ENCODE measurements around the gene SACM1L. TPM values are rescaled to one million over a fixed set of nuclear protein-coding genes. Genes with fewer than 3 reads are reported as not detected.

Gene SACM1L
- total RNA-seq, 1 donor from 2014 or later: 24.0 TPM

GRCh38 chr3:45760878-45761711, 71.9 kb downstream of the SACM1L start:
- H3K9ac ChIP-seq (ENCODE audit: low read depth in 1 of 3, low read length in 3 of 3): no peak overlapping the region

GRCh38 chr3:45761831-45762230, 72.6 kb downstream of the SACM1L start:
- Histone ChIP-seq H3K9me3 (ENCODE audit: control insufficient read depth in 3 of 3, low read length in 3 of 3) (no peaks in the 10 kb centered on the region), H3K36me3 (ENCODE audit: control insufficient read depth in 3 of 3, insufficient read depth in 3 of 3, low read length in 3 of 3) (no peaks in the 10 kb centered on the region), H3K4me3 (ENCODE audit: low read length in 3 of 3) (no peak overlapping the region), H3K27ac (ENCODE audit: low read depth, low read length) (no peak overlapping the region), H3K27me3 (ENCODE audit: control insufficient read depth in 3 of 3, insufficient read depth in 3 of 3, low read length in 3 of 3) (peaks cover 0 to 4% (median 0%) of the 10 kb centered on the region in 3 donors), H3K9ac (ENCODE audit: low read depth in 1 of 3, low read length in 3 of 3) (no peak overlapping the region), H3K4me1 (ENCODE audit: control insufficient read depth in 3 of 3, insufficient read depth in 3 of 3, low read length in 3 of 3) (peaks cover 0 to 3% (median 0%) of the 10 kb centered on the region in 3 donors)

More at GRCh38 chr3:45760878-45761711, 71.9 kb downstream of the SACM1L start:
- no peak overlapping the region for H3K27ac ChIP-seq (ENCODE audit: low read depth, low read length)
- peaks cover 0 to 4% (median 0%) of the 10 kb centered on the region in 3 donors for H3K27me3 ChIP-seq (ENCODE audit: control insufficient read depth in 3 of 3, insufficient read depth in 3 of 3, low read length in 3 of 3)
- H3K4me1 ChIP-seq (ENCODE audit: control insufficient read depth in 3 of 3, insufficient read depth in 3 of 3, low read length in 3 of 3): peaks cover 0 to 3% (median 0%) of the 10 kb centered on the region in 3 donors
- H3K36me3 ChIP-seq (ENCODE audit: control insufficient read depth in 3 of 3, insufficient read depth in 3 of 3, low read length in 3 of 3): no peaks in the 10 kb centered on the region
- H3K4me3 ChIP-seq (ENCODE audit: low read length in 3 of 3): no peak overlapping the region
- no peaks in the 10 kb centered on the region for H3K9me3 ChIP-seq (ENCODE audit: control insufficient read depth in 3 of 3, low read length in 3 of 3)

- Histone ChIP-seq H3K4me3 (ENCODE audit: low read length in 3 of 3) (no peak overlapping the region), H3K9ac (ENCODE audit: low read depth in 1 of 3, low read length in 3 of 3) (no peak overlapping the region)
These were observed 73.6 kb downstream of the SACM1L start for GRCh38 chr3:45762647-45763302.

GRCh38 chr3:45763303-45763675, 74.1 kb downstream of the SACM1L start:
- H3K9ac ChIP-seq (ENCODE audit: low read depth in 1 of 3, low read length in 3 of 3): no peak overlapping the region
- H3K4me3 ChIP-seq (ENCODE audit: low read length in 3 of 3): no peak overlapping the region
- peaks cover 0 to 3% (median 0%) of the 10 kb centered on the region in 3 donors for H3K4me1 ChIP-seq (ENCODE audit: control insufficient read depth in 3 of 3, insufficient read depth in 3 of 3, low read length in 3 of 3)

More at GRCh38 chr3:45762647-45763302, 73.6 kb downstream of the SACM1L start:
- no peaks in the 10 kb centered on the region for H3K9me3 ChIP-seq (ENCODE audit: control insufficient read depth in 3 of 3, low read length in 3 of 3)
- no peak overlapping the region for H3K27ac ChIP-seq (ENCODE audit: low read depth, low read length)
- H3K36me3 ChIP-seq (ENCODE audit: control insufficient read depth in 3 of 3, insufficient read depth in 3 of 3, low read length in 3 of 3): no peaks in the 10 kb centered on the region
- peaks cover 0 to 4% (median 0%) of the 10 kb centered on the region in 3 donors for H3K27me3 ChIP-seq (ENCODE audit: control insufficient read depth in 3 of 3, insufficient read depth in 3 of 3, low read length in 3 of 3)
- peaks cover 0 to 3% (median 0%) of the 10 kb centered on the region in 3 donors for H3K4me1 ChIP-seq (ENCODE audit: control insufficient read depth in 3 of 3, insufficient read depth in 3 of 3, low read length in 3 of 3)

GRCh38 chr3:45765266-45765851, 76.2 kb downstream of the SACM1L start:
- Histone ChIP-seq H3K27me3 (ENCODE audit: control insufficient read depth in 3 of 3, insufficient read depth in 3 of 3, low read length in 3 of 3) (peaks cover 0 to 4% (median 3%) of the 10 kb centered on the region in 3 donors), H3K9me3 (ENCODE audit: control insufficient read depth in 3 of 3, low read length in 3 of 3) (no peaks in the 10 kb centered on the region), H3K4me3 (ENCODE audit: low read length in 3 of 3) (no peak overlapping the region), H3K27ac (ENCODE audit: low read depth, low read length) (no peak overlapping the region), H3K9ac (ENCODE audit: low read depth in 1 of 3, low read length in 3 of 3) (no peak overlapping the region), H3K4me1 (ENCODE audit: control insufficient read depth in 3 of 3, insufficient read depth in 3 of 3, low read length in 3 of 3) (peaks cover 0 to 3% (median 0%) of the 10 kb centered on the region in 3 donors), H3K36me3 (ENCODE audit: control insufficient read depth in 3 of 3, insufficient read depth in 3 of 3, low read length in 3 of 3) (no peaks in the 10 kb centered on the region)

More at GRCh38 chr3:45763303-45763675, 74.1 kb downstream of the SACM1L start:
- peaks cover 0 to 4% (median 0%) of the 10 kb centered on the region in 3 donors for H3K27me3 ChIP-seq (ENCODE audit: control insufficient read depth in 3 of 3, insufficient read depth in 3 of 3, low read length in 3 of 3)
- no peak overlapping the region for H3K27ac ChIP-seq (ENCODE audit: low read depth, low read length)
- no peaks in the 10 kb centered on the region for H3K36me3 ChIP-seq (ENCODE audit: control insufficient read depth in 3 of 3, insufficient read depth in 3 of 3, low read length in 3 of 3)
- H3K9me3 ChIP-seq (ENCODE audit: control insufficient read depth in 3 of 3, low read length in 3 of 3): no peaks in the 10 kb centered on the region

- Histone ChIP-seq H3K9me3 (ENCODE audit: control insufficient read depth in 3 of 3, low read length in 3 of 3) (no peaks in the 10 kb centered on the region), H3K9ac (ENCODE audit: low read depth in 1 of 3, low read length in 3 of 3) (no peak overlapping the region), H3K27me3 (ENCODE audit: control insufficient read depth in 3 of 3, insufficient read depth in 3 of 3, low read length in 3 of 3) (peaks cover 0 to 4% (median 3%) of the 10 kb centered on the region in 3 donors), H3K4me1 (ENCODE audit: control insufficient read depth in 3 of 3, insufficient read depth in 3 of 3, low read length in 3 of 3) (peaks cover 0 to 3% (median 0%) of the 10 kb centered on the region in 3 donors), H3K36me3 (ENCODE audit: control insufficient read depth in 3 of 3, insufficient read depth in 3 of 3, low read length in 3 of 3) (no peaks in the 10 kb centered on the region), H3K4me3 (ENCODE audit: low read length in 3 of 3) (no peak overlapping the region), H3K27ac (ENCODE audit: low read depth, low read length) (no peak overlapping the region)
These were observed 76.8 kb downstream of the SACM1L start for GRCh38 chr3:45765958-45766357.

- no peaks in the 10 kb centered on the region for H3K4me1 ChIP-seq (ENCODE audit: control insufficient read depth in 3 of 3, insufficient read depth in 3 of 3, low read length in 3 of 3)
- H3K9me3 ChIP-seq (ENCODE audit: control insufficient read depth in 3 of 3, low read length in 3 of 3): no peaks in the 10 kb centered on the region
- H3K9ac ChIP-seq (ENCODE audit: low read depth in 1 of 3, low read length in 3 of 3): no peak overlapping the region
- no peaks in the 10 kb centered on the region for H3K36me3 ChIP-seq (ENCODE audit: control insufficient read depth in 3 of 3, insufficient read depth in 3 of 3, low read length in 3 of 3)
- peaks cover 0 to 8% (median 0%) of the 10 kb centered on the region in 3 donors for H3K27me3 ChIP-seq (ENCODE audit: control insufficient read depth in 3 of 3, insufficient read depth in 3 of 3, low read length in 3 of 3)
- no peak overlapping the region for H3K4me3 ChIP-seq (ENCODE audit: low read length in 3 of 3)
- no peak overlapping the region for H3K27ac ChIP-seq (ENCODE audit: low read depth, low read length)
These were observed 82.1 kb downstream of the SACM1L start for GRCh38 chr3:45771166-45771775.

GRCh38 chr3:45771831-45772230, 82.6 kb downstream of the SACM1L start:
- H3K27me3 ChIP-seq (ENCODE audit: control insufficient read depth in 3 of 3, insufficient read depth in 3 of 3, low read length in 3 of 3): peaks cover 0 to 8% (median 0%) of the 10 kb centered on the region in 3 donors

GRCh38 chr3:45772341-45773035, 83.3 kb downstream of the SACM1L start:
- no peak overlapping the region for H3K9ac ChIP-seq (ENCODE audit: low read depth in 1 of 3, low read length in 3 of 3)
- no peaks in the 10 kb centered on the region for H3K36me3 ChIP-seq (ENCODE audit: control insufficient read depth in 3 of 3, insufficient read depth in 3 of 3, low read length in 3 of 3)
- H3K4me1 ChIP-seq (ENCODE audit: control insufficient read depth in 3 of 3, insufficient read depth in 3 of 3, low read length in 3 of 3): no peaks in the 10 kb centered on the region
- H3K9me3 ChIP-seq (ENCODE audit: control insufficient read depth in 3 of 3, low read length in 3 of 3): no peaks in the 10 kb centered on the region
- peaks cover 0 to 8% (median 0%) of the 10 kb centered on the region in 3 donors for H3K27me3 ChIP-seq (ENCODE audit: control insufficient read depth in 3 of 3, insufficient read depth in 3 of 3, low read length in 3 of 3)
- H3K27ac ChIP-seq (ENCODE audit: low read depth, low read length): no peak overlapping the region
- H3K4me3 ChIP-seq (ENCODE audit: low read length in 3 of 3): no peak overlapping the region

More at GRCh38 chr3:45771831-45772230, 82.6 kb downstream of the SACM1L start:
- no peak overlapping the region for H3K9ac ChIP-seq (ENCODE audit: low read depth in 1 of 3, low read length in 3 of 3)
- no peak overlapping the region for H3K4me3 ChIP-seq (ENCODE audit: low read length in 3 of 3)
- H3K27ac ChIP-seq (ENCODE audit: low read depth, low read length): no peak overlapping the region
- H3K36me3 ChIP-seq (ENCODE audit: control insufficient read depth in 3 of 3, insufficient read depth in 3 of 3, low read length in 3 of 3): no peaks in the 10 kb centered on the region
- H3K4me1 ChIP-seq (ENCODE audit: control insufficient read depth in 3 of 3, insufficient read depth in 3 of 3, low read length in 3 of 3): no peaks in the 10 kb centered on the region
- H3K9me3 ChIP-seq (ENCODE audit: control insufficient read depth in 3 of 3, low read length in 3 of 3): no peaks in the 10 kb centered on the region

Measured in skeletal muscle tissue (tissue), 4 donors.